Measurements from ENCODE around the gene TXLNA. TPM values are rescaled to one million over a fixed set of nuclear protein-coding genes. Genes with fewer than 3 reads are reported as not detected.

TXLNA gene
- total RNA-seq, 1 experiment from 2014 or later, result 67.3 TPM

DNA sequence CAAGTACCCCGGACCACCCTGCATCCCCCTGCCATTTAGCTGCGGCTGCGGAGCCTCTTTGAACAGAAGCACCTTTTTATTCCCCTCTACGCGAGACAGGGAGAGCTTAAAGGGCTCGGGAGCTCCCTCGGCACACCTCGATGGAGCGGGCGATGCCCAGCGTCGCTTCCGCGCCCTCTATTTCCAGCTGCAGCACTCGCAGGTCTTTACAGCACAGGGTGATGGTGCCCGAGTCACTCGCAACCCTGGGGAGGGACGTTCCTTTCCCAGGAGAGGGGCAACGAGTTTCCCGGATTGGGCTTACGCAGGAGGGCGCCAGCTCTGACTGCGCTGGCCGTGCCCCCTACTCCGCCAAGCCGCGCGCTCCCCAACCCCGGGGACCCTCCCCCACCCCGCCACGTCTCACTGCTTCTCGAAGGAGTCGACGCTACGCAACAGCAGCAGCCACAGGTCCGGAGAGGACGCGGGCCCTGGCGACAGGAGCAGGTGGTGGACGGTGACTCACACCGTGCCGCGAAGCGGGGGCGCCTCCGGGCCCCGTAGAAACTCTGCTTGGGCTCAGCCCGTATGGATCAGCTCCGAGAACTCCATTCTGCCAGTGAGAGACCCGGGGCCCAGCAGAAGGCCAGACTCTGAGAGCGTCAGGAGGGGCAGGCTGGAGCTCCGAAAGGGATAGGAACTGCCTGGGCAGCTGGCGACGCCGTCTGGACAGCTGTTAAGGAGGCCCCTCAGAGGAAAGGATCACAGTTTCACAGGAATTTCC, 61.7 kb downstream of the TXLNA start:
- H3K79me2 ChIP-seq (ENCODE audit: insufficient read depth, low read length), result no peaks in the 10 kb centered on the region
- H3K4me2 ChIP-seq (ENCODE audit: insufficient read depth, insufficient read length, low read length), result peak overlapping the region; percentile 75
- no peak overlapping the region for H2BK15ac ChIP-seq (ENCODE audit: low read depth, low read length)
- H2BK12ac ChIP-seq (ENCODE audit: insufficient read length, low read depth, low read length), result no peak overlapping the region
- no peak overlapping the region for H3K4ac ChIP-seq (ENCODE audit: low read depth, low read length)
- H2BK120ac ChIP-seq (ENCODE audit: low read depth, low read length, poor library complexity, severe bottlenecking), result no peak overlapping the region
- no peak overlapping the region for H3K27ac ChIP-seq (ENCODE audit: insufficient read length, low read depth, low read length)
- no peak overlapping the region for H4K91ac ChIP-seq (ENCODE audit: insufficient read length, low read depth, low read length)
- no peak overlapping the region for H2BK20ac ChIP-seq (ENCODE audit: low read depth, low read length, poor library complexity, severe bottlenecking)
- H4K8ac ChIP-seq (replicated peaks; ENCODE audit: insufficient read length, low read depth, low read length), result no peak overlapping the region
- Mint-ChIP-seq H3K36me3 (ENCODE audit: insufficient read depth in 1 of 3, low read depth in 3 of 3) (peaks cover 0 to under 1% (median 0%) of the 10 kb centered on the region in 3 experiments; a peak in 1 of 7 replicates), H3K27ac (peak overlapping the region; percentile 24 to 89 (median 88); a peak in 3 of 7 replicates), H3K4me1 (peaks cover 21 to 23% of the 10 kb centered on the region in 2 experiments), H3K27me3 (ENCODE audit: low read depth) (peaks cover 4% of the 10 kb centered on the region), H3K4me3 (peak overlapping the region; percentile 82 to 92), H3K9me3 (no peaks in the 10 kb centered on the region)
- H2BK5ac ChIP-seq (ENCODE audit: insufficient read length, low read length), result no peak overlapping the region
- peak overlapping the region; percentile 57; the same call in 1 of the 2 replicates for H3K14ac ChIP-seq (ENCODE audit: insufficient read depth, low read length)
- no peak overlapping the region for H3K56ac ChIP-seq (ENCODE audit: insufficient read length, low read depth, low read length)
- H3K4me1 ChIP-seq (ENCODE audit: insufficient read depth, low read length), result no peaks in the 10 kb centered on the region; the same call in 1 of the 2 replicates
- peak; percentile 76 for DNase-seq
- H2AK5ac ChIP-seq (ENCODE audit: insufficient read length, low read length), result no peak overlapping the region
- no peaks in the 10 kb centered on the region for H3K9me3 ChIP-seq (ENCODE audit: control insufficient read depth, low read depth, low read length)
- H3K18ac ChIP-seq (ENCODE audit: insufficient read length, low read depth, low read length), result no peak overlapping the region
- TF ChIP-seq, protein P1, sequence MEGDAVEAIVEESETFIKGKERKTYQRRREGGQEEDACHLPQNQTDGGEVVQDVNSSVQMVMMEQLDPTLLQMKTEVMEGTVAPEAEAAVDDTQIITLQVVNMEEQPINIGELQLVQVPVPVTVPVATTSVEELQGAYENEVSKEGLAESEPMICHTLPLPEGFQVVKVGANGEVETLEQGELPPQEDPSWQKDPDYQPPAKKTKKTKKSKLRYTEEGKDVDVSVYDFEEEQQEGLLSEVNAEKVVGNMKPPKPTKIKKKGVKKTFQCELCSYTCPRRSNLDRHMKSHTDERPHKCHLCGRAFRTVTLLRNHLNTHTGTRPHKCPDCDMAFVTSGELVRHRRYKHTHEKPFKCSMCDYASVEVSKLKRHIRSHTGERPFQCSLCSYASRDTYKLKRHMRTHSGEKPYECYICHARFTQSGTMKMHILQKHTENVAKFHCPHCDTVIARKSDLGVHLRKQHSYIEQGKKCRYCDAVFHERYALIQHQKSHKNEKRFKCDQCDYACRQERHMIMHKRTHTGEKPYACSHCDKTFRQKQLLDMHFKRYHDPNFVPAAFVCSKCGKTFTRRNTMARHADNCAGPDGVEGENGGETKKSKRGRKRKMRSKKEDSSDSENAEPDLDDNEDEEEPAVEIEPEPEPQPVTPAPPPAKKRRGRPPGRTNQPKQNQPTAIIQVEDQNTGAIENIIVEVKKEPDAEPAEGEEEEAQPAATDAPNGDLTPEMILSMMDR (conservative IDR thresholded peaks at IDR 0.05), result no peak
- peaks cover 17% of the 10 kb centered on the region for H3K23me2 ChIP-seq (ENCODE audit: insufficient read length, low read depth, low read length, poor library complexity, severe bottlenecking)
- H4K5ac ChIP-seq (ENCODE audit: insufficient read length, low read depth, low read length), result no peak overlapping the region
- H4K20me1 ChIP-seq (ENCODE audit: control insufficient read depth, insufficient read depth, insufficient read length), result no peaks in the 10 kb centered on the region
- WGBS (ENCODE audit: extremely low coverage, insufficient read length, low lambda C conversion rate), result no CpG with 5 or more reads among the region's 55 CpGs
- H2AFZ ChIP-seq (ENCODE audit: low read length), result no peak overlapping the region
- H3T11ph ChIP-seq (ENCODE audit: low read length), result no peak overlapping the region
- H3K23ac ChIP-seq (ENCODE audit: insufficient read length, low read depth, low read length), result no peak overlapping the region
- H3K9ac ChIP-seq (ENCODE audit: extremely low read depth, insufficient read length, low read length), result peak overlapping the region; percentile 31
- no peaks in the 10 kb centered on the region for H3K79me1 ChIP-seq (ENCODE audit: insufficient read depth, low read depth, low read length, poor library complexity, severe bottlenecking)
- H3K27me3 ChIP-seq (ENCODE audit: insufficient read depth, low read length), result no peaks in the 10 kb centered on the region

All from H9 (cell line).